HepG2 (cell line): ENCODE data around the gene GRM1. TPM values are rescaled to one million over a fixed set of nuclear protein-coding genes. Genes with fewer than 3 reads are reported as not detected.

Experiments
- CERS6 ChIP-seq: sonication (generic); formaldehyde crosslinking; IDR thresholded peaks from 2 replicates; pipeline ENCODE4 v1.5.0; 2020; ENCODE audit warnings: missing genetic modification reagents
- CSRNP2 ChIP-seq: sonication (generic); formaldehyde crosslinking; conservative IDR thresholded peaks from 2 replicates; pipeline ENCODE4 v1.8.0; 2022; ENCODE audit warnings: low read depth, missing genetic modification reagents
- KIAA2018 ChIP-seq: sonication (generic); formaldehyde crosslinking; IDR thresholded peaks from 2 replicates; pipeline ENCODE4 v1.5.0; 2020; ENCODE audit warnings: mild to moderate bottlenecking, missing genetic modification reagents, borderline replicate concordance
- KLF13 ChIP-seq: sonication (generic); formaldehyde crosslinking; IDR thresholded peaks from 2 replicates; pipeline ENCODE4 v1.4.0; 2020; ENCODE audit warnings: mild to moderate bottlenecking, missing genetic modification reagents
- PCBP1 ChIP-seq: fragments of 200-400 bp; formaldehyde crosslinking; IDR thresholded peaks from 2 replicates; pipeline ENCODE4 v1.6.1; 2017; ENCODE audit warnings: mild to moderate bottlenecking, low read depth, low read length, borderline replicate concordance
- RFX1 ChIP-seq: fragments of 450-650 bp; IDR thresholded peaks from 2 replicates; pipeline ENCODE4 v1.6.1; 2017
- ZFP37 ChIP-seq: sonication (generic); formaldehyde crosslinking; IDR thresholded peaks from 2 replicates; pipeline ENCODE4 v1.4.0; 2020; ENCODE audit warnings: missing genetic modification reagents, borderline replicate concordance
- ZFP62 ChIP-seq: sonication (generic); formaldehyde crosslinking; IDR thresholded peaks from 2 replicates; pipeline ENCODE4 v1.4.0; 2020; ENCODE audit warnings: missing genetic modification reagents
- ZMYM3 ChIP-seq: sonication (generic); formaldehyde crosslinking; IDR thresholded peaks from 2 replicates; pipeline ENCODE4 v1.5.1; 2020; ENCODE audit warnings: mild to moderate bottlenecking, missing genetic modification reagents
- polyA plus RNA-seq, 8 experiments: library from polyadenylated mRNA; depleted of rRNA in 3 of 8; stranded (reverse) in 7 of 8; unstranded in 1 of 8; fragments of >200 nt; fragmentation: Illumina TruSeq in 4 of 8; extraction: Trizol in 4 of 8; gene quantifications; 2 replicates each; pipeline versions ENCODE4 v1.2.1 to v1.2.3, GENCODE V29; 2011 to 2016; ENCODE audit warnings: low read depth in 4 of 8, missing spikeins in 1 of 8, mixed read lengths in 1 of 8; ENCODE audit not compliant: insufficient read depth in 1 of 8
- total RNA-seq, 5 experiments: library from RNA; depleted of rRNA; stranded (reverse); fragments of >200 nt; fragmentation: Illumina TruSeq; extraction: Trizol; gene quantifications; 2 replicates each; pipeline ENCODE4 v1.2.3, GENCODE V29; 2016; ENCODE audit warnings: low read depth in 1 of 5
- TF ChIP-seq, protein P1 (sequence below): sonication (generic); formaldehyde crosslinking; IDR thresholded peaks from 2 replicates; pipeline ENCODE4 v1.5.0; 2020; ENCODE audit warnings: mild to moderate bottlenecking, missing genetic modification reagents

Gene GRM1
- total and polyA plus RNA-seq, 2 of the 13 experiments (the other 11 are each of a cell fraction or from before 2014, with no cell fraction given): 0.09 TPM; not detected in 1

DNA sequence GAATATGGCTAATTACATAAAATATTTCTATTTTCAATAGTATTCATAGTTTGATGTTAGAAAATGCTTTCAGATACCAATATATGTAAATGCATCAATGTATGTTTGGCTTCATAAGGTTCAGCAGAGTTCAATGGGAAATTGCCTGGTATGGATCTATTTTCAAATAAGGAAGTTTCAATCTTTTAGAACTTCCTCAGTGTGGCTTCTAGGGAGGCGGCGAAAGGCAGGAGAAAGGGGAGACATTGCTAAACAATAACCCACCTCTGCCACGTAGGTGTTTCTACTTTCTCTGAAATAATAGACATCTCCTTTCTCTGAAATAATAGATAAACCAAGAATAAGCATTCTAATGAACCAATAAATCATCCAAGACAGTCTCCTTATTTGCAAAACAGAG lies 277.1 kb downstream of the GRM1 start (continued):
- TF ChIP-seq, protein P1, sequence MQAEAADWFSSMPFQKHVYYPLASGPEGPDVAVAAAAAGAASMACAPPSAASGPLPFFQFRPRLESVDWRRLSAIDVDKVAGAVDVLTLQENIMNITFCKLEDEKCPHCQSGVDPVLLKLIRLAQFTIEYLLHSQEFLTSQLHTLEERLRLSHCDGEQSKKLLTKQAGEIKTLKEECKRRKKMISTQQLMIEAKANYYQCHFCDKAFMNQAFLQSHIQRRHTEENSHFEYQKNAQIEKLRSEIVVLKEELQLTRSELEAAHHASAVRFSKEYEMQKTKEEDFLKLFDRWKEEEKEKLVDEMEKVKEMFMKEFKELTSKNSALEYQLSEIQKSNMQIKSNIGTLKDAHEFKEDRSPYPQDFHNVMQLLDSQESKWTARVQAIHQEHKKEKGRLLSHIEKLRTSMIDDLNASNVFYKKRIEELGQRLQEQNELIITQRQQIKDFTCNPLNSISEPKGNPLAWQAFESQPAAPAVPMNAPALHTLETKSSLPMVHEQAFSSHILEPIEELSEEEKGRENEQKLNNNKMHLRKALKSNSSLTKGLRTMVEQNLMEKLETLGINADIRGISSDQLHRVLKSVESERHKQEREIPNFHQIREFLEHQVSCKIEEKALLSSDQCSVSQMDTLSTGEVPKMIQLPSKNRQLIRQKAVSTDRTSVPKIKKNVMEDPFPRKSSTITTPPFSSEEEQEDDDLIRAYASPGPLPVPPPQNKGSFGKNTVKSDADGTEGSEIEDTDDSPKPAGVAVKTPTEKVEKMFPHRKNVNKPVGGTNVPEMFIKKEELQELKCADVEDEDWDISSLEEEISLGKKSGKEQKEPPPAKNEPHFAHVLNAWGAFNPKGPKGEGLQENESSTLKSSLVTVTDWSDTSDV (CRISPR knock-in tag): no peak
- TF ChIP-seq KIAA2018 (no peak), CERS6 (CRISPR knock-in tag) (no peak), ZFP37 (no peak), CSRNP2 (no peak), PCBP1 (no peak), RFX1 (no peak), KLF13 (CRISPR knock-in tag) (no peak), ZMYM3 (CRISPR knock-in tag) (no peak), ZFP62 (CRISPR knock-in tag) (no peak)
- TF ChIP-seq, all 625 proteins: peak for 0
